GM23248 (cell line): Measurements from ENCODE around the gene TTC28.

Experiments used
- EZH2 ChIP-seq: fragments of 200-600 bp; sonication (generic); IDR thresholded peaks from 2 replicates; pipeline ENCODE4 v1.6.1; 2018; ENCODE audit warnings: antibody characterized with exemption, mild to moderate bottlenecking; ENCODE audit not compliant: insufficient read depth, poor library complexity, severe bottlenecking
- EZH2phosphoT487 ChIP-seq: fragments of 200-600 bp; sonication (generic); IDR thresholded peaks from 2 replicates; pipeline ENCODE4 v1.6.1; 2018; ENCODE audit warnings: antibody characterized with exemption, moderate library complexity, mild to moderate bottlenecking, low read depth; ENCODE audit not compliant: insufficient read depth

GRCh38 chr22:28299753-28300152 lies 379.9 kb downstream of the TTC28 start:
- TF ChIP-seq EZH2phosphoT487 (no peak), EZH2 (no peak)
